ENCODE data around the gene GALNS. TPM values are rescaled to one million over a fixed set of nuclear protein-coding genes. Genes with fewer than 3 reads are reported as not detected.
"Not testable (repeated sequence)": the region's sequence is repeated elsewhere in the genome, so short reads cannot be mapped to it uniquely, and the experiment has no call there.

Gene GALNS
- total and polyA plus RNA-seq, 2 donors (not counting 1 experiment from before 2014, with no cell fraction given): 10.6 to 29.6 TPM

- Histone ChIP-seq H3K9ac (ENCODE audit: insufficient read depth, low read length) (no peak overlapping the region), H3K4me3 (replicated peaks in 1 of 4; ENCODE audit: control extremely low read depth in 1 of 4, insufficient read depth in 1 of 4, low read depth in 3 of 4, low read length in 4 of 4) (no peak overlapping the region), H3K27ac (ENCODE audit: insufficient read depth, low read length) (no peak overlapping the region), H2AFZ (ENCODE audit: low read length) (no peak overlapping the region), H3K27me3 (ENCODE audit: control insufficient read depth, insufficient read depth, low read length) (no peaks in the 10 kb centered on the region), H3K79me2 (ENCODE audit: control insufficient read depth, insufficient read depth, low read length) (no peaks in the 10 kb centered on the region), H3K9me3 (ENCODE audit: control insufficient read depth, insufficient read depth, low read depth, low read length) (no peaks in the 10 kb centered on the region), H3K4me1 (ENCODE audit: control insufficient read depth, extremely low read depth, insufficient read depth, low read length) (peaks cover 3% of the 10 kb centered on the region), H3K36me3 (ENCODE audit: control insufficient read depth, insufficient read depth, low read length) (no peaks in the 10 kb centered on the region), H3K4me2 (ENCODE audit: extremely low read depth, insufficient read depth, low read length) (no peak overlapping the region), H4K20me1 (ENCODE audit: control insufficient read depth, extremely low read depth, insufficient read depth, low read length) (no peaks in the 10 kb centered on the region)
- TF ChIP-seq EZH2 (IDR thresholded peaks at IDR 0.05; ENCODE audit: low read length, missing control alignments): no peak
- no peak for TF ChIP-seq CTCF (conservative IDR thresholded peaks at IDR 0.05 in 1 of 2, IDR thresholded peaks at IDR 0.05 in 1 of 2; ENCODE audit: low read depth in 1 of 2, low read length in 2 of 2)
- DNase-seq (ENCODE audit: low read depth in 2 of 2): no peak
Measured at GRCh38 chr16:88893127-88893968, 36.6 kb upstream of the GALNS start.

GRCh38 chr16:88892065-88892464 lies 35.3 kb upstream of the GALNS start:
- no peaks in the 10 kb centered on the region for H3K36me3 ChIP-seq (ENCODE audit: control insufficient read depth, insufficient read depth, low read length)
- no peak overlapping the region for H3K4me3 ChIP-seq (replicated peaks in 1 of 4; ENCODE audit: control extremely low read depth in 1 of 4, insufficient read depth in 1 of 4, low read depth in 3 of 4, low read length in 4 of 4)
- no peaks in the 10 kb centered on the region for H4K20me1 ChIP-seq (ENCODE audit: control insufficient read depth, extremely low read depth, insufficient read depth, low read length)
- no peaks in the 10 kb centered on the region for H3K9me3 ChIP-seq (ENCODE audit: control insufficient read depth, insufficient read depth, low read depth, low read length)
- no peak for DNase-seq (ENCODE audit: low read depth in 2 of 2)
- H2AFZ ChIP-seq (ENCODE audit: low read length): no peak overlapping the region
- no peaks in the 10 kb centered on the region for H3K79me2 ChIP-seq (ENCODE audit: control insufficient read depth, insufficient read depth, low read length)
- H3K27ac ChIP-seq (ENCODE audit: insufficient read depth, low read length): no peak overlapping the region
- peaks cover 13% of the 10 kb centered on the region for H3K4me1 ChIP-seq (ENCODE audit: control insufficient read depth, extremely low read depth, insufficient read depth, low read length)
- no peaks in the 10 kb centered on the region for H3K27me3 ChIP-seq (ENCODE audit: control insufficient read depth, insufficient read depth, low read length)
- no peak overlapping the region for H3K4me2 ChIP-seq (ENCODE audit: extremely low read depth, insufficient read depth, low read length)
- TF ChIP-seq EZH2 (IDR thresholded peaks at IDR 0.05; ENCODE audit: low read length, missing control alignments): no peak
- no peak for TF ChIP-seq CTCF (conservative IDR thresholded peaks at IDR 0.05 in 1 of 2, IDR thresholded peaks at IDR 0.05 in 1 of 2; ENCODE audit: low read depth in 1 of 2, low read length in 2 of 2)
- no peak overlapping the region for H3K9ac ChIP-seq (ENCODE audit: insufficient read depth, low read length)

- H3K4me1 ChIP-seq (ENCODE audit: control insufficient read depth, extremely low read depth, insufficient read depth, low read length): peaks cover 17% of the 10 kb centered on the region
- H3K27me3 ChIP-seq (ENCODE audit: control insufficient read depth, insufficient read depth, low read length): no peaks in the 10 kb centered on the region
- no peak overlapping the region for H3K27ac ChIP-seq (ENCODE audit: insufficient read depth, low read length)
- H2AFZ ChIP-seq (ENCODE audit: low read length): no peak overlapping the region
- no peaks in the 10 kb centered on the region for H3K36me3 ChIP-seq (ENCODE audit: control insufficient read depth, insufficient read depth, low read length)
- H3K4me2 ChIP-seq (ENCODE audit: extremely low read depth, insufficient read depth, low read length): no peak overlapping the region
- no peak for DNase-seq (ENCODE audit: low read depth in 2 of 2)
- no peak overlapping the region for H3K9ac ChIP-seq (ENCODE audit: insufficient read depth, low read length)
- H3K9me3 ChIP-seq (ENCODE audit: control insufficient read depth, insufficient read depth, low read depth, low read length): no peaks in the 10 kb centered on the region
- no peaks in the 10 kb centered on the region for H4K20me1 ChIP-seq (ENCODE audit: control insufficient read depth, extremely low read depth, insufficient read depth, low read length)
- TF ChIP-seq EZH2 (IDR thresholded peaks at IDR 0.05; ENCODE audit: low read length, missing control alignments): no peak
- TF ChIP-seq CTCF (conservative IDR thresholded peaks at IDR 0.05 in 1 of 2, IDR thresholded peaks at IDR 0.05 in 1 of 2; ENCODE audit: low read depth in 1 of 2, low read length in 2 of 2): no peak
- no peaks in the 10 kb centered on the region for H3K79me2 ChIP-seq (ENCODE audit: control insufficient read depth, insufficient read depth, low read length)
- H3K4me3 ChIP-seq (replicated peaks in 1 of 4; ENCODE audit: control extremely low read depth in 1 of 4, insufficient read depth in 1 of 4, low read depth in 3 of 4, low read length in 4 of 4): no peak overlapping the region
Measured at GRCh38 chr16:88891083-88891482, 34.3 kb upstream of the GALNS start.

- H3K27me3 ChIP-seq (ENCODE audit: control insufficient read depth, insufficient read depth, low read length); H3K27ac ChIP-seq (ENCODE audit: insufficient read depth, low read length); H3K4me2 ChIP-seq (ENCODE audit: extremely low read depth, insufficient read depth, low read length); H3K79me2 ChIP-seq (ENCODE audit: control insufficient read depth, insufficient read depth, low read length); H4K20me1 ChIP-seq (ENCODE audit: control insufficient read depth, extremely low read depth, insufficient read depth, low read length); DNase-seq (ENCODE audit: low read depth in 2 of 2); H3K36me3 ChIP-seq (ENCODE audit: control insufficient read depth, insufficient read depth, low read length); H2AFZ ChIP-seq (ENCODE audit: low read length); H3K9me3 ChIP-seq (ENCODE audit: control insufficient read depth, insufficient read depth, low read depth, low read length); H3K9ac ChIP-seq (ENCODE audit: insufficient read depth, low read length); H3K4me3 ChIP-seq (replicated peaks in 1 of 4; ENCODE audit: control extremely low read depth in 1 of 4, insufficient read depth in 1 of 4, low read depth in 3 of 4, low read length in 4 of 4): not testable (repeated sequence)
- peaks cover 17% of the 10 kb centered on the region for H3K4me1 ChIP-seq (ENCODE audit: control insufficient read depth, extremely low read depth, insufficient read depth, low read length)
Measured at GRCh38 chr16:88889702-88890352, 33.1 kb upstream of the GALNS start.
